LHCN-M2 (cell line): Measurements from ENCODE around the gene CLPSL2. TPM values are rescaled to one million over a fixed set of nuclear protein-coding genes. Genes with fewer than 3 reads are reported as not detected.
A peak's percentile ranks its signal among the peaks of the same experiment; 100 is the strongest.

ENCODE experiments used
- DNase-seq: peaks from one replicate; pipeline ENCODE4 v3.0.0-alpha.2; 2012; ENCODE audit warnings: low read depth
- total RNA-seq: library from RNA; depleted of rRNA; stranded (reverse); fragments of >200 nt; gene quantifications from 2 replicates; pipeline ENCODE4 v1.2.3, GENCODE V29; 2014

Gene CLPSL2
- total RNA-seq, 1 experiment from 2014 or later: not detected

DNA sequence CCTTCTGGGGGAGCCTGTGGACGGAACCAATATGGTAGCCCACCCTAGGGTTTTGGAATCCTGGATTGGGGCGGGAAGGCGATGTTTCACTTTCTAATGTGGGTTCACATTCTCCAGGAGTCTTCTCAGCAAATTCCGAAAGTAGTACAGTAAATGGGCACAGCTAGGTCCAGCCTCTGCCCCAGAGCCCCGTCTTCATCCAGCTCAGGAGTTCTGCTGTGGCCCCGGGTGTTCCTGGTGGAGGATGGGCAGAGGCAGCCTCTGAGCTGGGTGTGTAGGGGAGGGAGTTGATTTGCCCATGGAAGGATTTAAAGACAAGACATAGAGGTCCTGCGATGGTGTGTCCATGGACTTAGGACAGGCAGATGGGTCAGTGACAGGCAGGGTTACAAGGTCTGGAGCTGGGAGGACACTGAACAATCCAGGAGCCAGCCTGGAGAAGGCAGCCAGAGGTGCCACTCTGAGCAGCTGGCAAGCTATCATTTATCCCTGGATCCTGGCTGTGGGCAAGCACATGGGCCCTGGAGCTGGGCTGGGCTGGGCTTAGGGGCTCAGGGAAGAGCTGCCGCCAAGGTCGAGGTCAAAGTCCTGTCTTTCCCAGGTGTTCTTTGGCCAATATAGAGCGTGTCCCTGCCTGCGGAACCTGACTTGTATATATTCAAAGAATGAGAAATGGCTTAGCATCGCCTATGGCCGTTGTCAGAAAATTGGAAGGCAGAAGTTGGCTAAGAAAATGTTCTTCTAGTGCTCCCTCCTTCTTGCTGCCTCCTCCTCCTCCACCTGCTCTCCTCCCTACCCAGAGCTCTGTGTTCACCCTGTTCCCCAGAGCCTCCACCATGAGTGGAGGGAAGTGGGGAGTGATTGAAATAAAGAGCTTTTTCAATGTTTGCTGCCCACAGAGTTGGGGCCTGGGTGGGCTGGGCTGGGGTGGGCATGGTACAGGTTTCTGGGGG lies 11.1 kb downstream of the CLPSL2 start:
- DNase-seq: no peak

DNA sequence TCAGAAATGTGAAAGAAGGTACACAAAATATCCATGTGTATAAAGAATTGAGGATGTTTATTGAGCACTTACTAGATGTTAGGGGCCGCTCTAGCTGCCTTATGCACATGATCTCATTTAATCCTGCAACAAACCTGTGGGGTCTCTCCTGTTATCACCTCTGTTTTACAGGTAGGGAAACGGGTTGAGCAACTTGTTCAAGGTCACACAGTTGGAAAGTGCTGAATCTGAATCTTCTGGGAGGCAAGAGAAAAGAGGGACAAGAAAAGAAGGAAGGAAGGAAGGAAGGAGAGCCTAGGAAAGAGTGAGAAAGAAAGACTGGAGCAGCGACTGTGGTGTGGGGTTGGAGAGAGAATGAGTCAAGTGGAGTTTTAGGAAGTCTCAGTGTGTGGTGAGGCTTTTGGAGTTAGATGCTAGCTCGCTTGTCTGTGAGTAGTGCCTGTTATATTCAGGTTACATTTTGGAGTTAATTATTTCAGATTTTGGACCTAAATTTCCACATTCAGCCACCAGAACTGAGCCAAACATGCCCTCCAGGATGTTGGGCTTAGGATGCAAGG lies 12.1 kb downstream of the CLPSL2 start:
- DNase-seq: no peak

DNA sequence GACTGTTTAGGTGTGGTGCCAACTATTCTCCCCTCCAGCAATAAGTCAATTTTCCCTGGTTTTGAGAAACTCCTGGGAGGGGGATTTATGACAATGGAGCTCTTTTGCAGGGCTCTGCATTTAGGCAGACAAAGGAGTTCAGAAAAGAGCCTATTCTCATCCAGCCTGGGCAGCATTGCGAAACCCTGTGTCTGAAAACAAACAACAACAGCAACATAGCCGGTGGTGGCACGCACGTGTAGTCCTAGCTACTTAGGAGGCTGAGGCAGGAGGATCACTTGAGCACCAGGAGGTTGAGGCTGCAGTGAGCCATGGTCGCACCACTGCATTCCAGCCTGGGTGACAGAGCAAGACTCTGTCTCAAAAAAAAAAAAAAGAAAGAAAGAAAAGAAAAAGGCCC lies 14.3 kb downstream of the CLPSL2 start:
- DNase-seq: no peak

DNA sequence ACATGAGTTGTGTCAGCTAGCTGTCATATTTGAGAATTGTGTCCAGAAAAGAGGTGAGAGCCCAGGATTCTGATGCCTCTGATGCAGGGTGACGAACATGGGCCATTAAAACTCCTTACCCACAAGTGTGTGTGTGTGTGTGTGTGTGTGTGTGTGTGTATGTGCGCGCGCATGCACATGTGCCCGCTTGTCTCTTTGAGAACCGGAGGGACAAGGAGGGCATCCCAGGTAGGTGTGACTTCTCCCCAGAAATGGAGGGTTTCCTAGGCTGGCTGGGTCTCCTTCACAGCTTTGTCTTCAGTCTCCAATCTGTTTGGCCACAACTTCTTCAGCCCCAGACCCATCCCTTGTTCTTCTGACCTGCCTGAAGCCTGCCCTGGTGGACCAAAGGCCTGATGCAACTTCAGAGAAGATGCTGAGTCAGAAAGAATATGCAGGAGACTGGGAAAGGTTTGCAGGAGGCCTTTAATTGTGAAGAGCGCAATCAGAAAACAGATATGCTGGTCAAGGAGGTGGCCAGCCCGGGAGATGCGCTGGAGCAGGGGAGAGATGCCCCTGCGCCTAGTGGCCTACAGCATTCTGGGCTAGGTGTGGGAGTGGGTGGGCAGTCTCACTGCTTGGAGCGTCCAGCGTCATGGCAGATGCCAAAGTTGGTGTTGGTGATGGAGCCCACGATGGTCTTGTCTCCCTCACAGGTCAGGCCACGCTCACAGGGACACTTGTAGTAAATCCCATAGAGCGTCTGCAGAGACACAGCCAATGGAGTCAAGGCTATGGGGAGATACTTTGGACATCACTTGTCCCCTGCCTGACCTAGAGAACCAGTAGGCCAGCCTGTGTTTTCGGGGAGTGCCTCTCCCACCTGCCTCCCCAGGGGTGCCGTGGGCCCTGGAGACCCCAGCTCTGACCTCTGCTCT lies 18.4 kb downstream of the CLPSL2 start:
- no peak for DNase-seq

DNA sequence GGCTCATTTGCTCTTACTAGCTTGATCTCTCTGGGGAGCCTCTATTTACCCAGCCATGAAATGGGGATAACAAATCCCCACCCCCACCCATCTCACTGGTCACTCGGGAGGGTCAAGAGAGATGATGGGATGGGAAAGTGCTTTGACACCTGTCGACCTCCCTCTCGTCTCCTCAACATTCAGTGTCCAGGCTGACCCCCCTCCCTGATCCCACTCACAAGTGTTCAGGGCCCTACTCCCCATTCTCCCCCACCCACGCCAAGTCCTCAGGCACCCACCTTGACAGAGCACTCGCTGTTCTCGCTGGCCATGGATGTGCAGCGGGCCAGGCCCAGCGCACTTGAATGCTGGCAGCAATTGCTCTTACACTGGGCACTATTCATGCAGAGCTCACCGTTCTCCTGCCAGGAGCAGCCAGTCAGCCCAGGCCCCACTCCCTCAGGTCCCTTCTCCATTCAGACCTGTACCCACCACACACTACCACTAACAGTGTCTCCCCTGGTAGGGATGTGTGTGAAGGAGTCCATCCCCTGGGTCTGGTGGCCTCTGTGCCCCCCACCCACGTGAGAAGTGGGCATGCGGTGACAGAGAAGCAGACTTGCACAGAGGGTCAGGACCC lies 19.2 kb downstream of the CLPSL2 start:
- no peak for DNase-seq

DNA sequence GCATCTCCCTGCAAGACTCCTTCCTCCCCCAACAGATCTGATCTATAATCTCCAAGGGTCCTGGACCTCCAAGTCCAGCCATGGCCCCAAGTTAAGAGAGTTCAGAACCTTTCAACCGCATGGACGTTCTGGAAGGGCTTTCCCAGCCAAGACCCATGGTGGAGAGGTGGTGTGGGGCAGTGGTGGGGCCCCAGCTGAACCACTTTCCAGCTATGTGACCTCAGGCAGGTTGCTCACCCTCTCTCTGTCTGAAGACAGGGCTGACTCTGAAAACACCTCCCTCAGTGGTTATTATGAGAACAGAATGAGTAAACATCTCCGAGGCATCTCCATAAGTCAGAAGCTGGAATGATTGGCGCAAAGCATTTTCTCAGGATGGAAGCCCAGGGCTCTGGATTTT lies 19.8 kb downstream of the CLPSL2 start:
- no peak for DNase-seq

DNA sequence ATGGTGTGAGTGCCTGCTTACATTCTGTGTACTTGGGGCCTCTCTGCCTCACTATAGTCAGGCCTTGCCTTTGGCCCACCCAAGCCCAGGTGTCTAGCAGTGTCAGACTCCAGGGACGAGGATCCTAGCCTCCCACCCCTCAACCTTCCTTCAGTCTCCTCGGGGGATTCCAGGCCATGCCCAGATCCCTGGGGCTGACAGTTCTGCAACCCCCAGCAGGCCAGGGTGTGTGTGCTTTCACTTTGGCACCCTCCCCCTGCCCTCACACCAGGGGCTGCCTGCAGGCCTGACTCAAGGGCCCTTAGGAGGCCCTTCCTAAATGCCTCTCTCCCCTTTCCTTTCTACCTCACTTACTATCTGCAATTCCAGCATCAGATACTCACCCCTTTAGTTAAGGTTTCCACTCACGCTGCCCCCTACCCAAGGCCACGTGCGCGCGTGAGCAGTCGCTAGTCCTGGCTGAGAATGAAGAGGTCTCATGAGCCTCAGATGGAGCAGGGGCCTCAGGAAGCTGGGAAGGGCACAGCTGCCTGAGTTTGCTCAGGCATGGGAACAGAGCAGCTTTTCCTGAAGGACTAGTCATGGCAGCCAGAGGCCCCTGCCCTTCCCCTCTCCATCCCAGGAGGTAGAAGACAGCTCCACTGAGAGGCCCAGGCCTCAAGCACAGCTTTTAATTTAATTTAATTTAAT lies 21.6 kb downstream of the CLPSL2 start:
- no peak for DNase-seq

DNA sequence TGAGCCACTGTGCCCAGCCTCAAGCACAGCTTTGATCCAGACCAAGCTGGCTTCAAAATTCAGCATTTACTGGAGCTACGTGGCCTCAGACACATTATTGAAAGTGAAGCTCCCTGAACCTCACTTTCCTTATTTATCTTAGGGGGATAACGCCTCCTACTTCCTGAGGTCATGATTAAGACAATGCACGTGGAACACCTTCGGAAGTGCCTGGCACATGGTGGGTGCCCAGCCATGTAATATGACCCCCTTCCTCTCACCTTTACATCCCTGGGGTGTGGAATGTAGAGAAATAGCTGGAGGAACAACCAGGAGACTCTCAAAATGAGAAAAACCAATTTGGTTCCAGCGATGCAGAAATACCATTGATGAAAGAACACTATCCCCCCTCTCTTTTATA lies 22.3 kb downstream of the CLPSL2 start:
- no peak for DNase-seq

DNA sequence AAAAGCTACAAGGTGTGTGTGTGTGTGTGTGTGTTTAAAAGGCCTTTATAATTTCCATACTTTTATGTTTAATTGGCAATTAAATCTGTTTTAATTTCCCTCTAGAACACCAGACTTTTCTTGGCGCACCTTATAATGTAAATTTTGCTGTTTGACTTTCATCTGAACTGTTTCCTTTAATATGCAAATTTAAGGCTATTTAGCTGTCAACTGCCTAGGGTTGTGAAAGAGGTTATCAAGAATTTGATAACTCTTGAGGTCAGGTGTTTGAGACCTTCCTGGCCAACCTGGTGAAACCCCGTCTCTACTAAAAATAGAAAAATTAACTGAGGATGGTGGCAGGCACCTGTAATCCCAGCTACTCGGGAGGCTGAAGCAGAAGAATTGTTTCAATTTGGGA lies 24.8 kb downstream of the CLPSL2 start:
- no peak for DNase-seq

DNA sequence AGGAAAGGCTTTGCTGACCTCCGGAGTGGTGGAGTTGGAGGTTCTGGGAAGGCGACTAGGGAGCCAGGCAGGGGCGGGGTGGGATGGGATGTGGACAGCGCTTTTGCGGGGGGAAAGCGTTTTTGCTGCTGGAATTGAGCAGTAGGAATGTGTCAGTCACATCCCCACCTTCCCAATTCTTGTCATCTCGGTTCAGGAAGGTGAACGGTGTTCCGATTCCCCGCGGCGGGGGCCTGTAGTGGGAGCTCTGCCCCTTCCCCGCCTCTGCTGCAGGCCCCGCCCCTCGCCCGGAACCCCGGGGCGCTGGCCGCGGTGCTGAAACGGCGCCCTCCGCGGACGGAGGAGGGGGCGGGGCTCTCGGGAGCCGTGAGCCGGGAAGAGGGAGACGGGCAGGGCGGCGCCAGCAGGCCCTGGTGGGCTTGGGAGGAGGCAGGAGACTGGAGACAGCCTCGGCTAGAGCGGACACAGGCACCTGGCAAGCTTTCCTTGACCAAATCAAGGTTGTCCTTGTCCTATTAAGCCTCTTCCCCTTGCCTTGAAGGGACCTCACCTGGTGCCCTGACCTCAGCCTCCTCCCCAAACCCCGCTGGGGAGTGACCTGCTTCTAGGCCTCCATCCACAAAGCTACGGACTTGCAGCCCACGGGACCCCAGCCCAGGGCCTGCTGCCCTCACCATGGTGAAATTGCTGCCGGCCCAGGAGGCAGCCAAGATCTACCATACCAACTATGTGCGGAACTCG lies 28.8 kb downstream of the CLPSL2 start, which contains the start of gene LHFPL5:
Gene LHFPL5, plus strand, starts transcription at position 357 of the 741 bp plus-strand sequence. Its CDS starts 319 bp downstream, at position 676.
- no peak for DNase-seq

DNA sequence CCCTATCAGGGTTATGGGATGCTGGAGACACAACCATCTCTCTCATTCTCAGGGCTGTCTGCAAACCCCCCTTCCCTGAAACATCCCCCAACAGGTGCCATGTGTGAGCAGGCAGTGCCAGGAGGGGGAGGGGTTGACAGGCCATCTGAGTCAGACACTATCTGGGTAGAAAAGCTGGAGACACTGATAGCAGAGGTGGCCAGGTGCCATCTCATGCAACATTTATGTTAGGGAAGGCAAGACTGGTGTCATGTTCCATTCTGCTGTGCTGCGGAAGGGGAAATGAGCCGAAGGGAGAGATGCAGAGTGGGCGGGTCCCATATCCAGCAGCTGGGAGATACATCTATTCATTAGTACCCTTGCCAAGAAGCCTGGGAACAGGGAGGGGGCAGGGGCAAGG lies 32.3 kb downstream of the CLPSL2 start:
- peak; percentile 73 for DNase-seq

DNA sequence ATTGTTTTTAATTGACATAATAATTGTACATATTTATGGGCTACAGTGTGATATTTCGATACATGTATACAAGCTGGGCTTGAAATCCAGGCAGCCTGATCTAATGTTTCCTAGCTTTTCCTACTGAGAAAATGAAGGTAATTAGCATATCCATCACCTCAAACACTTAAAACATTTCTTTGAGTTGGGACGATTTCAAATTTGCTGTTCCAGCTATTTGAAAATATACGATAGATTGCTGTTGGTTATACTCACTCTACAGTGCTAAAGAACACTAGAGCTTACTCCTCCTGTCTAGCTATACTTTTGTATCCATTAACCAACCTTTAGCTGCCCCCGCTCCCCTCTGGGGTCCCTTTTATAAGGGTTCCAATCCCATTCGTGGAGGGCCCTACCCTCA lies 33.4 kb downstream of the CLPSL2 start:
- DNase-seq: no peak

DNA sequence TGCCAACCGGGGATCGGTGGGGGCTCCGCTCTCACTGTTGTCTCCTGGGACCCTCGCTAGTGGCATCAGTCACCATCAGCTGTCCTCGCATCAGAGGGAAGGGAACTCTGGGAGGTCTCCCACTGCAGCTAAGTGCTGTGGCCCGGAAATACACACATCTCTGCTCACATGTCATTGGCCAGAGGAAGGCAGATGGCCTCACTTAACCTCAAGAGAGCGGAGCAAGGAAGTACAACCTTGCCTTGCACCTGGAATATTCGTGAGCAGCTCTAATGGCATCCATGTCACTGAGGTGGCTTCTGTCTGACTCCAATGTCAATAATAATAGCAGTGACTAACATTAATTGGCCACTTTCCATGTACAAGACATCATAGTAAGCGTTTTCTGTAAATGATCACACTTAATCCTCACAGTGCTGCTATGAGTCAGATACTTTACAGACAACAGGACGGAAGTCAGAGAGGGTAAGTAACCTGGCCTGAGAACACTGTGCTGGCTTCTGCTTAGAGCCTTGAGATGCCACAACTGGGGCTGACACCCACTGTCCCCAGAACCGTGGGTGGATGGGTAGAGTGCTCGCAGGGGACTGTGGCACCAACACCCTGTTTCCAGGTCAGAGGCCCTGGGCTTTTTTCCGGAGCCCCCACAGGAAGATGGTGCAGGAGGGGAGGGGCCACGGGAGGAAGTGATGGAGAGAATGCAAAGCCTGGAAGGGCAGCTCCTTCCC lies 34.7 kb downstream of the CLPSL2 start:
- DNase-seq: peak; percentile 88

DNA sequence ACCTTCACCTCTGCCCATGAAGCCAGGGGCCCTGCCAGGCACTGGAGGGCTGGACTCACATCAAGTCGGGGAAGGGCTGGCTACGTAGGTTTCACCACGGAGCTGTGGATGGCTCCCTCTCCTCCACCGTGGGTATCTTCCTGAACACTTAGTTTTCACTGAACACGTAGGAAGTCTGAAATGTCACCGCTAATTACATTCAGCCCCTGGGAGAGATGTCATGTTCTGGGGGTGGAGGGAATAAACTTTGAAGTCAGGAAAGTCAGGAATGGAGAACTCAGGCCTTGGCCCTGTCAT lies 35.2 kb downstream of the CLPSL2 start:
- no peak for DNase-seq

DNA sequence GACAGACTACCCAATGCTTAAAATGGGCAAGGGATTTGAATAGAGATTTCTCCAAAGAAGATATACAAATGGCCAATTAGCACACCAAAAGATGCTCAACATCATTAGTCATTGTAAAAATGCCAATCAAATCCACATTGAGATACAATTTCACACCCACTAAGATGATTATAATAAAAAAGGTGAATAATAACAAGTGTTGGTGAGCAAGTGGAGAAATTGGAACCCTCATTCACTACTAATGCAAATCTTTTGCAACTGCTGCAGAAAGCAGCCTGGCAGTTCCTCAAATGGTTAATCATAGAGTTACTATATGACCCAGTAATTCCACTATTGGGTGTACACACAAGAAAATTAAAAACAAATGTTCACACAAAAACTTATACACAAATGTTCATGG lies 41.1 kb downstream of the CLPSL2 start:
- no peak for DNase-seq

DNA sequence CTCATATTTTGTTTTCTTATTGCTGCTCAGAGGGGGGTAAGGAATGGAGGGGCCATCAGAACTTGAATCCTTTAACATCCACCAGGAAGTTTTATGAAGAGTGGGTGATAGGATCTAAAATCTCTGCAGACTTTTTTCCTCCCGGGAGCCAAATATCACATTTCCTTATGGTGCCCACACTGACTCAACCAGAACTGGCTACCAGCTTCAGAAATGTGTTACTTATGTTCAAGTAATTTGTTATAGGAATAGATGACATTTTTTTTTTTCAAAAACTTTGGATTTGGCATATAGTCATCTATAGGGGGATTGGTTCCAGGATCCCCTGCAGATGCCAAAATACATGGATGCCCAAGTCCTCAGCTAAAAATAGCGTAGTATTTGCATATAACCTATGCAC lies 47.2 kb downstream of the CLPSL2 start:
- DNase-seq: no peak

DNA sequence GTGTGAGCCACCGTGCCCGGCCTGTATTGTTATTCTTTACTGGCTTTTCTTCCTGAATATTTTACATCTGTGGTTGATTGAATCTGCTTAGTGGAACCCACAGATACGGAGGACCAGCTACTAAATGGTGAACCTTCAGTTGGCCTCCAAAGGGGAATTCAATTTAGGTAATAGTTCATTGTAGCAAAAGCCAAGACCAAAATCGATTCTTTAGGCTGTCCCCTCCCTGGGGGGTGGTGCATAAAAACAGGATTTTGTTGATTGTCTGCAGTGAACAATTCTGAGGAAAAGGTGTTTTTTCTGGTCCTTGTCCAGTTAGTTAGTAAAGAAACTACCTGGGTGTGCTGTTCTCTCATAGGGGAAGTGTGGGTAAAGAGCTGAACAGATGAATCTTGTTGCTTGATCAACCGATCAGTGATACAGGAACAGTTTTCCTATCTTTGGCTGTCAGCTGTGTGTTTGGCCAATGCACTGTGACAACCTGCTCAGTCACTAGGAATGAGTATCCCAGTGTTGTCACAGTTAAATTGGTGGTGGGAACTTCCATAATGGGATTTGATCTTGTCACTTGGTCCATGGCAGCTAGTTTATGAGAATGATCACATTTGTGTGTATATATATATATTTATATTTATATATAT lies 48.3 kb downstream of the CLPSL2 start:
- DNase-seq: no peak
